SH-SY5Y (cell line): ENCODE measurements around the gene KRT72.

Experiments
- GATA2 ChIP-seq: IDR thresholded peaks from 2 replicates; pipeline ENCODE4 v1.6.1; 2011; ENCODE audit warnings: mild to moderate bottlenecking, low read depth, low read length
- GATA3 ChIP-seq: IDR thresholded peaks from 2 replicates; pipeline ENCODE4 v1.6.1; 2011; ENCODE audit warnings: low read depth, mild to moderate bottlenecking, low read length, moderate library complexity

Gene KRT72

DNA sequence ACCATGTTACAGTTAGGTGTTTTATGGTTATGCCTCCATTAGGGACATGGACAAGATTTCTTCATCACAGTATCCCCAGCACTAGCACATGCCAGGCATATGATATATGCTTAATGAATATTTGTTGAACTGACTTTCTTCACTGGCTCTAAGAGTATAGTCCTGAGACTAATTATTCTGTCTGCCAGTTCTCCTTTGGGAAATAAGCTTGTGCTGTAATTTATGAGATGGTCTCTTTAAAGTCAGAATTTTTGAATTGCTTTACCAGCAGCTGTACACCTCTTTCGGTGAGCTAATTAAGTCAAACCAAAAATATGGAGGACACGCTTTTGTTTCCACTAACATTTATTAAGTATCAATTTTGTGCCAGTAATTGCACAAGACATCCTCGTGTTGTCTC, 4.8 kb upstream of the KRT72 start:
- TF ChIP-seq GATA3: no peak
- no peak for TF ChIP-seq GATA2

DNA sequence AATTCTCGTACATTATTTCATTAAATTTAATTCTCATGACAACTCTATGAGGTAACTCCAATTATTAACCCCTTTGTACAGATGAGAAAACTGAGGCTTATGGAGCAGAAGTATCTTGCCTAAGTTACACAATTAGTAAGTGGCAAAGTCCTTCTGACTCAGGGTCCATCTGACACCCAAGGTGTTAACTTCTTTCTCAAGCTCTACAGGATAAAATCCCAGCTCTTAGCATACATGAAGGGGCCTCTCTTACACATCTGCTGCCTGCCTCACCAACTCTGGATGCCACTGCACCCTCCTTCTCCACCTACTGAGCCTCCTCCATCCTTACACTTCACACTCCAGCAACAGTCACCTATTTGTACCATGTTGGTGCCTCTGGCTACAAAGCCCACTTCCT, 4.3 kb upstream of the KRT72 start:
- TF ChIP-seq GATA2 (no peak), GATA3 (no peak)

- TF ChIP-seq GATA3 (no peak), GATA2 (no peak)
Measured at GRCh38 chr12:52604859-52605258, 3.6 kb upstream of the KRT72 start.

- TF ChIP-seq GATA3 (no peak), GATA2 (no peak)
Measured at GRCh38 chr12:52603314-52603713, 2.1 kb upstream of the KRT72 start.

DNA sequence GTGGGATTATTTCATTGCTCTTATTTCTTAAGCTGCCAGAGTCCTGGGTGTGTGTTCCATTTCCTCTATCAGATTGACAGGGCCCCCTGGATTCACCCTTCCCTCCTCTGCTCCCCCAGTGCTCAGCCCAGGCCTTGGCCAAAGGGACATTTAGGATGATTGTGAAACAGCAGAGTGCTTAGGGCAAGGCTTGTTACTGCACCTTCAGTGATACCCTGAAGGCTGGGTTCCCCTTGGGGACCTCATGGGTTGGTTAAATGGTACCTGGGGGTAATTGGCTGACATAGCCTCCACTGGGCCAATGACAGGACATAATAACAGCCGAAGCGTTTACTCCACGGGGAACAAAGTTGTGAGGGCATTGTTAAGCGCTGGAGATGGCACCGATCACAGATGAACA, 1.3 kb upstream of the KRT72 start:
- no peak for TF ChIP-seq GATA3
- TF ChIP-seq GATA2: no peak

GRCh38 chr12:52601671-52602070, 408 bp upstream of the KRT72 start:
- TF ChIP-seq GATA3: no peak
- TF ChIP-seq GATA2: no peak

- TF ChIP-seq GATA3 (no peak), GATA2 (no peak)
Measured at GRCh38 chr12:52600475-52600874, 788 bp downstream of the KRT72 start.

DNA sequence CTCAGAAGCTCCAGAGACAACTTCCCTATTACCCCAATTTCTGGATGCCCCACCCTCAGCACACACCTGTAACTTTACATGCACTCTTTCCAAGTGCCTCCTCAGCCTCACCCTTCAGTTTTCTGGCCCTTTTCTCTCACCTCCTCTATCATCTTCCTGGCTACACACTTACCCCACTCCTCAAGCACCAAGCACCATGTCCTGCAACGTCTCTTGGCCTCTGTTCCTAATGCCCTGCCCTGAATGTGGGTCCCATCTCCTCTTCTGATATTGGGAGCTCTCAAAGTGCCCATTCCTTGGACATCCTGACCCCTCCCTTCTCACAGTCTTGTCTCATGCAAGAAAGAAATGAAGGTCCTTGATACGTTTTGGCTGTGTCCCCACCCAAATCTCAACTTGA, 1.2 kb downstream of the KRT72 start:
- TF ChIP-seq GATA3 (no peak), GATA2 (no peak)

GRCh38 chr12:52598966-52599365, 2.3 kb downstream of the KRT72 start:
- TF ChIP-seq GATA3 (no peak), GATA2 (no peak)

GRCh38 chr12:52591521-52591920, 9.7 kb downstream of the KRT72 start:
- no peak for TF ChIP-seq GATA2
- no peak for TF ChIP-seq GATA3

GRCh38 chr12:52590021-52590420, 11.2 kb downstream of the KRT72 start:
- no peak for TF ChIP-seq GATA2
- no peak for TF ChIP-seq GATA3

GRCh38 chr12:52587563-52587962, 13.7 kb downstream of the KRT72 start:
- no peak for TF ChIP-seq GATA3
- TF ChIP-seq GATA2: no peak

GRCh38 chr12:52585946-52586345, 15.3 kb downstream of the KRT72 start:
- no peak for TF ChIP-seq GATA3
- TF ChIP-seq GATA2: no peak

- TF ChIP-seq GATA3 (no peak), GATA2 (no peak)
Measured at GRCh38 chr12:52585066-52585465, 16.2 kb downstream of the KRT72 start.

DNA sequence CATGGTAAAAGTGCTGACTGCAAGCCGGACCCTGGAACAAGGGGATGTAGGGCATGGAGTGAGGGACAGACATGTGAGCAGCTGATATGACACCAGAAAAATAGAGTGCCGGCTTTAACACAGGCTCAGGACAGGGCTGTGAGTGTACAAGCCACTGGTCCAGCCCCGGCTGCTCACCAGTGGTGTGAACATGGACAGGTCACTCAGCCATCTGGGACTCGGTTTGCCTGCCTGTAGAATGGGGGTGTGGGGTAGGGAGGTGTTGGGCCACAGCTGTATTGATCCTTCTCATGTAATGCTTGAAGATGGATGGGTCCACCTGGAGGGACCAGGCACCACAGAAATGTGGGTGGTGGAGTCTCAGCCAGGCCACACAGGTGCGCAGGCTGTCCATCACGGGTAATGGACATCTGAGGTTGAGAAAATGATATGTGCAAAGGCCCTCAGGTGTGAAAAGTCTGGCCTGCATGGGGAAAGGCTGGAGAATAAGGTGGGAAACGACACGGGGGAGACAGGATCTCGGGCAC, 17.0 kb downstream of the KRT72 start:
- TF ChIP-seq GATA2 (no peak), GATA3 (no peak)

DNA sequence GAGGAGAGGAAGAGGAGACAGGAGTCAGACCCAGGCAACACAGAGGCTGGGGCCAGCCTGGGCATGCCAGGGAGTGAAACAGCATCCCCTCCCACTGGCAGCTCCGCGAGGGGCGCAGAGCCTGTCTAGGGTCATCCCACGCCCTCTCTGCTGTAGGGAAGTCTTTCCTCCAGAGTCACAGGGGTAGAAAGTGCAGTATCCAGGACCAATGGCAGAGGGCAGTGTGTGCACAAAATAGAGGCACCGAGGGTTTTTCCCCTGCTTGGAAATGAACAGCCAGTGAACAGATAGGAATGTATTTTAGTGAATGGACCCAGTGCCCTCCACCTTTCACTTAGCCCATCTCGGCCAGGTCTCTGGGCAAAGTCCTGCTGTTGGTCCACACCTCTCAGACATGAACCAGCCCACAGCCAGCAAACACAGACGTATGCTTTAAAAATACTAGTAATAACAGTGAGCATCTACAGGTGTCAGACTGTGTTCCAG, 18.2 kb downstream of the KRT72 start:
- TF ChIP-seq GATA2 (no peak), GATA3 (no peak)
